GM18867 (cell line): ENCODE results near the gene SUPT5H.
A peak's percentile ranks its signal among the peaks of the same experiment; 100 is the strongest.

Source experiments
- ATAC-seq: cut with Tn5 transposase; IDR thresholded peaks from one replicate; pipeline ENCODE4 v1.9.1; 2021; ENCODE audit warnings: mild to moderate bottlenecking, moderate library complexity; ENCODE audit not compliant: unreplicated experiment

Gene SUPT5H

DNA sequence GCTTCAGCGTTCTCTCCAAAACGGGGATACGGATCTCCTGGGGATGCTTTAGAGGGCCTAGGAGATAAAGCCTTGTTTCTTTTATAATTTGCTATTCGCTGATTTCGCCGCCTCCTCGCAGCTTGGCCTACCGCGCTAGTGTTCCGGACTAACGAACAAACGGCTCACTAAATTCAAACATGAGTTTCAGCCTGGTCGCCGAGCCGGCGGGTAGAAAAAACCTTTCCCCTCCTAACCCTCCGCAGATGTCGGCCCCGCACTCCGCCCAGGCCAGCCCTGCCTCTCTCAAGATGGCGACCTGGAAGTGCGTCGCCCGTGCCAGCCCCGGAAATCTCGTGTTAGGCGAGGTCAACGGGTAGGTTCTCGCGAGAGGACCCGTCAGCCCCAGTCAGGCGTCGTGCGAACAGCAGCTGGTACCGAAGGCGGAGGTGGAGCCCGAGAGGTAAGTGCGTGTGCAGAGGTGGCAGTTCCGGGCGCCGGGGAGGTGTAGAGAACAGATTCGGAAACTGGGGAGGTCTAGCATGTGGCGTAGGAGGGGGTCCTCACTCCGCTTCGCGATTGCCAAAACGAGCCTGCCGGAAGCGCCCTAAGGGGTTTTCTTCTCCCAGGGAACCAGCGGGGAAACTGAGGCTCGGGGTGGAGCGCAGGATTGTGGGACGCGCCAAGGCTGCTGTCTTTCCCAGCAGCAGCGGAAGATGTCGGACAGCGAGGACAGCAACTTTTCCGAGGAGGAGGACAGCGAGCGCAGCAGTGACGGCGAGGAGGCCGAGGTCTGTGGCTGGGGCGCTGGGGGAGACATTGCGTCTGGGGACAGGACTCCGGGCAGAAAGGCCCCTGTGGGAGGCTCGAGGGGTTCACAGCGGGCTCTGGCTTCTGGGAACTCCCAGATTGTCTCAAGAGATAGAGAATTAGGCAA is at the start of gene SUPT5H:
TSS of gene SUPT5H (plus strand) at position 387 of the 916 bp plus-strand sequence. CDS start at position 696, 309 bp downstream.
- ATAC-seq, result peak; percentile 87

GRCh38 chr19:39397360-39398296 is 47.8 kb upstream of the SUPT5H start:
- ATAC-seq, result peak; percentile 31

- ATAC-seq, result no peak
These were observed 47.0 kb upstream of the SUPT5H start for GRCh38 chr19:39398297-39398864.

DNA sequence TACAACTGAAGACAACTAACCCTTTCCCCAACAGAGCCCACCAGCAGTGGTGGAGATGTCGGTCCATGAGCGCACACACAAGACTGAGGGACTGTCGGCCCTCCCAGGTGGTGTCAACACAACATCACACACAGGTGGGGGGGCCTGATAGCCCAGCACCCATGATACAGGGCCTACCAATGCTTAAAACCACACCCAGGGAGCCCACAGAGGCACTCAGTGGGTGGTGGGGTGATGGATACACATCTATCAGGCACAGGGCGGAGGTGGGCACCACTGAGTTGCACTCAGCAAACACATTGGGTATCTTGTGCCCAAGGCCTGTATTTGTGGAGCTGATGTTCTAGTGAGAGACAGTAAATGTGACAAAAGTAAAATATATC is 45.7 kb upstream of the SUPT5H start:
- ATAC-seq, result no peak

DNA sequence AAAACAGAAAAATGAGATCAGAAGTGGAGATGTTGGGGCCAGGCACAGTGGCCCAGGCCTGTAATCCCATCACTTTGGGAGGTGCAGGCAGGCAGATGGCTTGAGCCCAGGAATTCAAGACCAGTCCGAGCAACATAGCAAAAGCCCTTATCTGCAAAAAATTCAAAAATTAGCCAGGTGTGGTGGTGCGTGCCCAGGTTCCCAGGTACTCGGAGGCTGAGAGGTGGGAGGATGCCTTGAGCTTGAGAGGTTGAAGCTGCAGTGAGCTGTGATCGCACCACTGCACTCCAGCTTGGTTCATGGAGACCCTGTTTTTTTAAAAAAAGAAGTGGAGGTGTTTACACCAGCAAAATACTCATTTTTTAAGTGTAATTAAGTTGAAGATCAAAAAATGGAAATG is 45.3 kb upstream of the SUPT5H start:
- ATAC-seq, result no peak

DNA sequence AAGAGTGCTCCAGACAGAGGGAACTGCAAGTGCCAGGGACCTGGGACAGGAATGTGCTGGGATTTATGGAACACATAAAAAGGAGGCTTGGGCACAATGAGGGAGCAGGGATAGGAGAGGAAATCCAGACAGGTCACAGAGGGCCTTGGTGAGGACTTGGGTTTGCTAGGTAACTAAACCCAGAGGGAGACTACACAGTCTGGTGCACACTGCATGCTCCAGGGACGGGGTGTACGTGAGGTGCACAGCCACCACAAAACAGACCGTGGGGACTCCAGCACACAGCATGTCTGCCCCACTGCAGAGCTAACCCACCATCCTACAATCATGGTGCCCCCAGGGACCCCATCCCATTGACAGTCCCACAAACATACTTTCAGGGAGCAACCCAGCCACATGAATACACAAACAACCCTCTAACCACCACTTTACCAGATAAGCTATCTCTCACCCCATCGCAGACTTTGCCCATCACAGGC is 44.3 kb upstream of the SUPT5H start:
- ATAC-seq, result no peak

DNA sequence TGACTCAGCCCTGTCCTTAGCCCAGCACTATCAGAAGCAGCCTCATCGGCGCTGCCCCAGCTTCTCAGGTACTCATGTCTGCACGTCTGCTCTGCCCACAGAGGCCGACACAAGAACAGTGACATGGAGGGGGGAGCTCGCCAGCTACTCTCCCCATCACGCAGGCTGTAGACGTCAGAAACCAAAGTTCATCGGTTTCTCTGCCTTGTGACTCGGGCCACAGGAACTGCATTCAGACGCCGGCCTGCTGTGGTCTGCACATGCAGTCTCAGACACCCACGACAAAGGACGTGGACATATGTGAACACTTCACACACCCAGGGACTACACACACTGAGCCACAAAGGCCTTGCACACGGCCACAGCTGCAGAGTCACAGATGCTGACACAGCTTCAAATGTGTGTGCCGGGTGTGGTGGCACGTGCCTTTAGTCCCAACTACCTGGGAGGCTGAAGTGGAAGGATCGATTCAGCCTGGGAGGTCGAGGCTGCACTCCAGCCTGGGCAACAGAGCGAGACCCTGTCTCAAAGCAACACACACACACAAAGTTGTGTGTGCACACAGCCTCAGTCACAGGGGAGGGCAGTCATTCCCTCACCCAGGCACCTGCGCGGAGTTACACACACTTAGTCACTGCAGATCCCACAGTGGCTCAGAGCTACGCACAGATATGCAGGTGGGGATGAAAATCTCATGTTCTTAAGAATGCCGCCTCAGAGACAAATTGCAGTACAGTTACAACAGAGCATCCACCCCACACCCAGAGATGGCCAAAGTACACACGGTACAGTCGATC is 43.6 kb upstream of the SUPT5H start:
- no peak for ATAC-seq

DNA sequence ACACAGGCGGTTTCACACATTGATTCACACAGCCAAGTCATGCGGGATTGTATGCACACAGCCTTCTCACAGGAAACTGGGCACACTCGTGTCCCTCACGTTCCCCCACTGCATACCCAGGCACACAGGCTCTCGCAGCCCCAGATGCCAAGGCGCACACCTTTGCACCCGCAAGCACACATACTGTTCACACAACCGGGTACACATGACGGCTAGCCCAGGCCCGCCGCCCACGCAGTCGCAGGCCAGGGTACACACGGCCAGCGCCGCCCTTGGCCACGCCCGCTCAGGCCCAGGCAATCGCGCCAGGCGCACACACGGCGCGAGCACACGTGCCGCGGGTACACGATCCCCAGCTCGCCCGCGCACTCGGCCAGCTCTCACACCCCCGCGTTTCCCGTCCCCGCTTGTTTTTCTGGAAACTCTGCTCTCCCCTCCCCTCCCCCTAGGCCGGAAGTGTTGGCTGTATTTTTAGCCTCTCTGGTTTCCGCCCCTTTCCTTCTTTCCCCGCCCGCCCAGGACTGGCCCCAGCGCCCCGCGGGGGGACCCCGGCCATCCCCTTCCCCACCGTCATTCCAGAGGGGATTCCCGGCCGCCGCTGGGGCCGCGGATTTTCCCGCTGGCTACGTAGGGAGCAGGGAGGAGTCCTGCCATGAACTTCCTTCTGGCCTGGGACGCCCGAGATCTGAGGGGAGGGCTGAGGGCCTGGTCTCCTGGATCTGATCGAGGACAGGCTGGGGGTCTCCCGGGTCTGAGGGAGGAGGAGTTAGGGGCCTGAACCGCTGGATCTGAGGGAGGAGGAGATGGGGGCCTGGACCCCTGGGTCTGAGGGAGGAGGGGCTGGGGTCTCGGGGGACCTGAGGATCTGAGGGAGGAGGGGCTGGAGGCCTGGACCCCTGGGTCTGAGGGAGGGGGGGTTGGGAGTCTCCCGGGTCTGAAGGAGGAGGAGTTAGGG is 42.8 kb upstream of the SUPT5H start:
- ATAC-seq, result no peak

DNA sequence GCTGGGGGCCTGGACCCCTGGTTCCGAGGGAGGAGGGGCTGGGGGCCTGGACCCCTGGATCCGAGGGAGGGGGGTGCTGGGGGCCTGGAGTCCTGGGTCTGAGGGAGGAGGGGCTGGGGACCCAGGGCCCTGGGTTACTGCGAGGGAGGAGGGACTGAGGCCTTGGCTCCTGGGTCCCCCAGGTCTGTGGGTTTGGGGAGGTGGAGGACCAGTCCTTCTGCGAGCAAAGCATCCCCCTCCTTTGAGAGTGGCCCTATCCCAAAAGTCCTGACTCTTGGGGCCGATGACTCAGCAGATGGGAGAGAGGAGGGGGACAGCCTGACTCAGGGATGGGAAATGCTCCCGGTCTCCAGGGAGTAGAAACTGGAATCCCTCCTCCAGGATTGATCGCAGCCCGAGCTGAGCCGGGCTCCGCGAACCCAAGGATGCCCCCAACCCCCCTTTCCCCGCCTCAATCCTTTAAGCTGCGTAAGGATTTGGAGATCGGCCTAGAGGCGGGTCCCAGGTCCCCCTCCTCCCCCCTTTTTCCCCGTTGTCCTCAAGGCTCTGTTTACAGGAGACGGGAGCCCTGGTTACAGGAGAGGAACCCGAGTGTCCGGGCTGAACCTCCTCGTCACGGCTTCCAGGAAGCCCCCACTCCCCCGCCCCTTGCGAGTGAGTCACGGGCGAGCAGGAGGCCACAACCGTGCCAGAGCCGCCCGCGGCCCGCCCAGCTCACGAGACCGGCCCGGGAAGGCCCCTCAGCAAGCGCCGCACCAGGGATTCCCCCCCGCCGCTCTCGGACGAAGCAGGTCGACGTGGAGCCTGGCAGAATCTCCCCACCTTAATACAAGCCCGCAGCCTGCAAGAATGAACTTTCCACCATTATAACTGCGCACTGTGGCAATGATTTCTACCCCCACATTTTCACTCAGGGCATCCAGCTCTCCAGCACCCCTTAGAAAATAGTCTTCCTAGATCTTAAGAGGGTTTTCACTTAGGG is 41.8 kb upstream of the SUPT5H start:
- ATAC-seq, result peak; percentile 25

DNA sequence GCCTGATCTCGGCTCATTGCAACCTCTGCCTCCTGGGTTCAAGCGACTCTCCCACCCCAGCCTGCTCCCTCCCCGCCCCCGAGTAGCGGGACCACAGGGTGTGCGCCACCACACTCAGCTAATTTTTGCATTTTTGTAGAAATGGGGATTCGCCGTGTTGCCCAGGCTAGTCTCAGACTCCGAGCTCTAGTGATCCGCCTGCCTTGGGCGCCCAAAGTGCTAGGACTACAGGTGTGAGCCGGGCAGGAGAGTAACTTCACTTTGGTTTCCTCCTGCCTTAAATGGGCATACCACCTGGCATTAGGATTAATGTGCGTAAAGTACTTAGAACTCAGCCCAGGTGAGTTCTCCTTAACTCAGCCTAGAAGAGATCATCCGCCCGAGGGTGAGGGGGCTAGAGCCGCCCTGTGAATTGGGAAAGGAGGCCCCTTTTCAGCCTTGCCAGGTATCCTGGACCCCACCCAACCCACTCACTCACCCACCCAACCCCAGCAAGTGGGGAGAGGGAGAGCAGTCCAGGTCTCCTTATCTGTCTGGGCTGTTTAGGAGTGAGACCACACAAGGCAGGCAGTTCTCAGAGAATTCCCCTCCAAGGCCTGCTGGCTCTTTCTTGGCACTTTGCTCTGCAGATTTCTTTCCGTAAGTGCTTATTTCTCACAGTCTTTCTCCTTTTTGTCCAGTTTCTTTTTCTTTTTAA is 40.0 kb upstream of the SUPT5H start:
- no peak for ATAC-seq

- ATAC-seq, result no peak
These were observed 39.3 kb upstream of the SUPT5H start for GRCh38 chr19:39405958-39406655.

DNA sequence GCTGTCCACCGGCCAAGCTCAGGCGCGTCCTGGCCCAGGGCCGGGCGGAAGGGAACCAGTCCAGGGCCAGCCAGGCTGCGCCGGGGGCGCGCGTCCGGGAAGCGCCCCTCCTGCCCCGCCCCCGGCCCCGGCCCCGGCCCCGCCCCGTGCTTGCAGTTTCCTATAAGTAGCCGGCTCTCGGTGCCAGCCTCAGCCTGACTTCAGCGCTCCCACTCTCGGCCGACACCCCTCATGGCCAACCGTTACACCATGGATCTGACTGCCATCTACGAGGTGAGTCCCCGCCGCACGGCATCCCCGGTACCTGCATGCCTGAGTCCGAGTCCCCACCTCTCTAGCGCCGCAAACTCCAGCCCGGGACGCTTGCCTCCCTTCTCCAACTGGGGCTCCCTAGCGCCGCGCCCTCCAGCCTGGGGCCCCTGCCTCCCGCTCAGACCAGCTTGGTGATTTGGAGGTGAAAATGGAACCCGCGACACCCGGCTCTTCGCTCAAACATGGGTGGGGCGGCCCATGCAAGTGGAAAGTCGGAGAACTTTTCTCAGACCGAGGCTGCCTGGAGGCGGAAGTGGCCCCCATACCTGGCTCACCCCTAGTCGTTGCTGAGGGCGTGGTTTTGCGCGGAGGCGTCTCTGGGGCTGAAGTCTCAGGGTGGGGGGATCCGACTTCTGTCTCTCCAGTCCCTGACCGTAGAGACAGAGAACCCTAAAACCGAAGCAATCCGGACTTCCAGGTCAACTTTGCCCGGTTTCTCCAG is 38.5 kb upstream of the SUPT5H start, which contains the start of gene ZFP36:
TSS of gene ZFP36 (plus strand) at position 192 of the 754 bp plus-strand sequence. CDS start at position 250, 58 bp downstream.
- no peak for ATAC-seq

DNA sequence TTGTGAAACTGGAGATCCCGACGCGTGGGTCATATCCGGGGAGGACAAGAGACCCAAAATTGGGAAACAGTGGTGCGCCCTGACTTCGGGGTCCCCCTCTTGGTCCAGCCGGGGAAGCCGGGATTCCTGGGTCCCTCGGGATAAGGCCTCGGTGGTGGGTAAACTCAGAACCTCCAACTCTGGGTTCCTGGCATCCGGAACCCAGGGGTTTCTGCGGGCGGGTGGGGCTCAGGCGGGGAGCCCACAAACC is 38.0 kb upstream of the SUPT5H start:
- no peak for ATAC-seq

DNA sequence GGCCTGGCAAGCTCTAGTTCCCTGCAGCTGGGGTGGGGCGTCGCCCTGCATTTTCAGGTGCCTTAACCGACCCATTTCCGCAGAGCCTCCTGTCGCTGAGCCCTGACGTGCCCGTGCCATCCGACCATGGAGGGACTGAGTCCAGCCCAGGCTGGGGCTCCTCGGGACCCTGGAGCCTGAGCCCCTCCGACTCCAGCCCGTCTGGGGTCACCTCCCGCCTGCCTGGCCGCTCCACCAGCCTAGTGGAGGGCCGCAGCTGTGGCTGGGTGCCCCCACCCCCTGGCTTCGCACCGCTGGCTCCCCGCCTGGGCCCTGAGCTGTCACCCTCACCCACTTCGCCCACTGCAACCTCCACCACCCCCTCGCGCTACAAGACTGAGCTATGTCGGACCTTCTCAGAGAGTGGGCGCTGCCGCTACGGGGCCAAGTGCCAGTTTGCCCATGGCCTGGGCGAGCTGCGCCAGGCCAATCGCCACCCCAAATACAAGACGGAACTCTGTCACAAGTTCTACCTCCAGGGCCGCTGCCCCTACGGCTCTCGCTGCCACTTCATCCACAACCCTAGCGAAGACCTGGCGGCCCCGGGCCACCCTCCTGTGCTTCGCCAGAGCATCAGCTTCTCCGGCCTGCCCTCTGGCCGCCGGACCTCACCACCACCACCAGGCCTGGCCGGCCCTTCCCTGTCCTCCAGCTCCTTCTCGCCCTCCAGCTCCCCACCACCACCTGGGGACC is 37.6 kb upstream of the SUPT5H start:
- ATAC-seq, result no peak

GRCh38 chr19:39408392-39409207 is 36.8 kb upstream of the SUPT5H start:
- no peak for ATAC-seq
